ENCODE measurements around the gene HSD17B2.
"Not testable (repeated sequence)": the region's sequence is repeated elsewhere in the genome, so short reads cannot be mapped to it uniquely, and the experiment has no call there.

The HSD17B2 gene

GRCh38 chr16:82034981-82035612 is at the start of gene HSD17B2:
Gene HSD17B2, plus strand, starts transcription at chr16:82035253. Its CDS starts 172 bp downstream, at chr16:82035425.
- no peak for DNase-seq

GRCh38 chr16:81987121-81987520 is 47.9 kb upstream of the HSD17B2 start:
- DNase-seq = no peak

DNA sequence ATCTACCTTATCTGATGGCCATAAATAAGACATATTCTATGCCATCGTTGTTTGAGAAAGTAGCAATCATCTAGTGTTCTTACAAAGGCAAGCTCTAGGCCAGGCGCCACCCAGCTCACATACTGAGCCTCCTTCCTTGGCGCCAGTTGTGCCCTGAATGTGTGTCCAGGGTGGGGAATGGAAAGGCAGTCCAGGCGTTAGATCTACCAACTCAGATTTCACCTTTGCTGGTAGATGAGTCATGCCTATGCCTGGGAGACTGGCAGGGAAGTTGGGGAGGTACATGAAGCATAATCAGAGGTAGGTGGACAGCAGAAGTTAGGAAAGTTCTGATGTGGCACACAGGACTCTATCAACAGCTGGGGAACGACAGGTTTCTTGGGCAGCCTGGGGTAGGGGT is 47.3 kb upstream of the HSD17B2 start:
- DNase-seq = no peak

- no peak for DNase-seq
Observed at GRCh38 chr16:81992859-81993258, 42.2 kb upstream of the HSD17B2 start.

GRCh38 chr16:81994485-81994884 is 40.6 kb upstream of the HSD17B2 start:
- DNase-seq = no peak

- DNase-seq = no peak
Observed at GRCh38 chr16:81995651-81996050, 39.4 kb upstream of the HSD17B2 start.

DNA sequence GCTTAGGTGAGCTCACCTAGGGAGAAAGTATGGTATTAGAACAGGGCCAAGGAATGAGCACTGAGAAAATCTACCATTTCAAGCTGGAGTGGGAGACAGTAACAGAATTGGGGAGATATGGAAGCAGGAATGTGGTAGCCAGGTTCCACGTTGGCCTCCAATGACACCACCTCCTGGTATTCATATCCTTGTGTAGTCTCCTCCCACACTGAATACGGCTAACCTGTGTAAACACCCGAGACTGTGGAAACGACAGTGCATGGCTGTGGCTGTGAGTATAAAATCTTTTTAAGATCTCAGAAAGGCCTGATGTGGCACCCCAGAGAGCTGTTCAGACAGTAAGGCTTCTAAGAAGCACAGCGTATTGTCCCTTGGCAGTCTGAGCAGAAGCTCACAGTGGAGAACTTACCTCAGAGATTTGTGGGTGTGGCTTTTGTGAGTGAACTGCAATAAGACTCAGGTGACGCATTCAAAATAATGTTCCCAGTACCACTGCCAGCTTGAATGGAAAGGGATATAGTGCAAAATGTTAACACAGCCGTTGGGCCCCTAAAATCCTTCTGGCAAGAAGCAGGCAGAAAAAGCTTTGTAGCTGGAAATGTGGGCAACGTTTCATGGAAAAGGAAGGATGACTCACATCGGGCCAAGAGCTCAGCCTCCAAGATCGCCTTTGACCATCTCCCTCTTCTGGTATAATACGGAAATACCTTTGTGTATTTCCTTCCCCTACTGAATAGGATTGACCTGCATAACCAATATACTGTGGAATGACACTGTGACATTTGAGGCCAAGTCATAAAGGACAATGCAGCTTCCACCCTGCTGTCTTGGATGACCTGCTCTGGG is 38.2 kb upstream of the HSD17B2 start:
- no peak for DNase-seq

DNA sequence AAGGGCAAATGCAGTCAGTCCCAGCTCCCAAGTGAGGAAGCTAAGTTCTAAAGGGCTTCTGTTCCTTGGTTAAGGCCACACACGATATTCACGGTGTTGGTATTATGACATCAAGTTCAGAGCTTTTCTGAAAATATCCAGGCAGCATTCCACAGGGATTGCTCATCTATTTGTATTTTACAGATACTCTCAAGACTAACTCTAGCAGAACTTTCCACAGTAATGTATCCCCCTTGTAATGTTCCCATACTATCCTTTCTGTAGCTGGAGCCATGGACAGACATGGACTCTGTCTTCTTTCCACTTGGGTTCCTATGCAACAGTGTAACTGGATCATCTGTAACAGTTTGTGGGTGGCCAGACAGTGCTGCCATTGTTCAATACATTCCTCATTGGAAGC is 37.3 kb upstream of the HSD17B2 start:
- no peak for DNase-seq

GRCh38 chr16:82002831-82003230 is 32.2 kb upstream of the HSD17B2 start:
- DNase-seq = no peak

DNA sequence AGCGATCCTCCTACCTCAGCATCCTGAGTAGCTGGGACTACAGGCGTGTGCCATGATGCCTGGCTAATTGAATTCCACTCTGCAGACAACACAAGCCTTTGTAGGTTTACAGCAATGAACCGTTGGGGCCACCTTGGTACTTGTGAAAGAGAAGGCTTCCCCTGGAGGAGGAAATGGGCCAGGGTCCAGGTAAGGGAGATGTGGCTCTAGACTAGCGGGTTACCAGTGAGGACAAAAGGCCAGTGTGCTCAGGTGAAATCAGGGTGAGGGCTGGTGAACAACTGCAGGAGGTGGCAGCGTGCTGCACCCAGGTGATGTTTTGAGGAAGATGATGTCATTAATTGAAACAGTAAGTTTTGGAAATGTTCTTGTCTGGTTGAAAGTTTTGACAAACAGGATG is 30.5 kb upstream of the HSD17B2 start:
- DNase-seq = no peak

- DNase-seq = no peak
Observed at GRCh38 chr16:82005027-82005830, 29.8 kb upstream of the HSD17B2 start.

- DNase-seq = no peak
Observed at GRCh38 chr16:82006036-82006435, 29.0 kb upstream of the HSD17B2 start.

GRCh38 chr16:82007189-82007588 is 27.9 kb upstream of the HSD17B2 start:
- no peak for DNase-seq

- DNase-seq = no peak
Observed at GRCh38 chr16:82008957-82009592, 26.0 kb upstream of the HSD17B2 start.

- DNase-seq = not testable (repeated sequence)
Observed at GRCh38 chr16:82009789-82010188, 25.3 kb upstream of the HSD17B2 start.

- no peak for DNase-seq
Observed at GRCh38 chr16:82010649-82011048, 24.4 kb upstream of the HSD17B2 start.

GRCh38 chr16:82011199-82011641 is 23.8 kb upstream of the HSD17B2 start, which contains the start of gene SDR42E1:
Gene SDR42E1, minus strand, starts transcription at chr16:82011470. Its CDS starts 10,612 bp downstream, at chr16:82000858.
- DNase-seq = peak; percentile 75

GRCh38 chr16:82013139-82013538 is 21.9 kb upstream of the HSD17B2 start:
- no peak for DNase-seq

GRCh38 chr16:82016263-82016662 is 18.8 kb upstream of the HSD17B2 start:
- DNase-seq = no peak

DNA sequence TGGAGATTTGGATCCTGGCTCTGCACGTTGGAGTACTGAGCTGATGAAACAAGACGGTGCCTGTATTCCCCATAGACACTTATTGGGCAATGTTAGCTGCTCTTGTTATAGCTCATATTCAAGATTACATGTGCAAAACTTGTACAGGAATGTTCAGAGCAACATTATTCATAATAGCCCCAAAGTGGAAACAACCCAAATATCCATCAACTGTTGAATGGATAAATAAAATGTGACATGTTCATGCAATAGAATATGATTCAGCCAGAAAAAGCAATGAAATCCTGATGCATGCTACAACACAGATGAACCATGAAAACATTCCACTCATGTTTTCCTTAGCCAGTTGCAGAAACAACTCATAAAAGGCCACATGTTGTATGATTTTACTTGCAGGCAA is 18.1 kb upstream of the HSD17B2 start:
- no peak for DNase-seq

- no peak for DNase-seq
Observed at GRCh38 chr16:82017911-82018568, 17.0 kb upstream of the HSD17B2 start.

DNA sequence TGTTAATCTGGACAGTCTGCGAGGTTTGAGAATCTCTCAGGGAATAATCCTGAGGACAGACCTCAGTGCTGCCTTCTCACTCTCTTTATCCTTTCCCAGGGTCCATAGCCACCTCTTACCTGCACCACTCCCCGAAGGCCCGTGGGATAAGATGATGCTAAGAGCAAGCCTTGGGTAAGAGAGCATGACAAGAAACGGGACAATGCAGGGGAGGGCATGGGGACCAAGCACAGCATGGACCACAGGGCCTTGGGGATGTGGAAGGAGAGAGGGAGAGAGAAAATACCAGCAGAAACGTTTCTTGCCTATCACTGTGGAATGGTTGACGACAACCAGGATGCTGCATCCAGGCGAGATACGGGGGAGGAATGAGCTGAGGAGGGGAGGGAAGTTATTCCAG is 15.5 kb upstream of the HSD17B2 start:
- DNase-seq = no peak

All from CD4-positive, alpha-beta T cell treated with Interleukin-12 subunit alpha and Interleukin-12 subunit beta, for 1 hour (primary cell).